IMR-90 (cell line): Measurements from ENCODE around the gene LIN7B. TPM values are rescaled to one million over a fixed set of nuclear protein-coding genes. Genes with fewer than 3 reads are reported as not detected.
"Not testable (repeated sequence)": the region's sequence is repeated elsewhere in the genome, so short reads cannot be mapped to it uniquely, and the experiment has no call there.

Experiments
- ATAC-seq: fragments of 200-7000 bp; cut with Tn5 transposase; 2 replicates; pipeline ENCODE4 v1.9.1; 2020; ENCODE audit warnings: low read depth, mild to moderate bottlenecking, moderate library complexity
- BruUV-seq: library from RNA; stranded (reverse); fragments of 400-500 nt; replicated peaks from 2 replicates; lab custom pipeline; 2021; lab: Mats Ljungman, UMichigan
- CTCF ChIA-PET: fragments of 300-600 bp; formaldehyde crosslinking; extraction: SDS; loops from one replicate; lab custom pipeline; 2021; ENCODE audit warnings: antibody characterized with exemption; lab: Yijun Ruan, JAX
- POLR2A ChIA-PET: fragments of 300-600 bp; sonication (Branson Sonifier 250); formaldehyde crosslinking; loops from one replicate; lab custom pipeline; 2022; ENCODE audit warnings: antibody characterized with exemption; ENCODE audit not compliant: unreplicated experiment; lab: Charles Lee
- DNase-seq: peaks from one replicate; pipeline ENCODE4 v3.0.0; 2013
- H2AFZ ChIP-seq: replicated peaks from 2 replicates; pipeline ENCODE3; 2013; ENCODE audit warnings: low read length, mild to moderate bottlenecking; ENCODE audit not compliant: poor library complexity
- H2AK5ac ChIP-seq: 2 replicates; pipeline ENCODE4 v1.6.1; 2013; ENCODE audit warnings: low read depth, low read length, inconsistent platforms
- H2AK9ac ChIP-seq: replicated peaks from 2 replicates; pipeline ENCODE3; 2013; ENCODE audit warnings: mild to moderate bottlenecking, low read depth, low read length, moderate library complexity; ENCODE audit not compliant: poor library complexity
- H2BK120ac ChIP-seq: 2 replicates; pipeline ENCODE4 v1.6.1; 2013; ENCODE audit warnings: low read depth, low read length, inconsistent platforms
- H2BK15ac ChIP-seq: 3 replicates; pipeline ENCODE4 v1.6.1; 2013; ENCODE audit warnings: low read depth, low read length, inconsistent platforms
- H2BK20ac ChIP-seq: 2 replicates; pipeline ENCODE4 v1.6.1; 2013; ENCODE audit warnings: low read depth, mild to moderate bottlenecking, inconsistent platforms, low read length, moderate library complexity
- H2BK5ac ChIP-seq: 2 replicates; pipeline ENCODE4 v1.6.1; 2013; ENCODE audit warnings: mild to moderate bottlenecking, low read depth, low read length, inconsistent platforms; ENCODE audit not compliant: poor library complexity, severe bottlenecking
- H3K14ac ChIP-seq: replicated peaks from 2 replicates; pipeline ENCODE4 v1.6.1; 2013; ENCODE audit warnings: low read depth, low read length, inconsistent platforms
- H3K18ac ChIP-seq: 2 replicates; pipeline ENCODE4 v1.6.1; 2013; ENCODE audit warnings: low read depth, low read length, control low read depth
- H3K23ac ChIP-seq: 2 replicates; pipeline ENCODE4 v1.6.1; 2013; ENCODE audit warnings: low read depth, low read length, inconsistent platforms
- H3K27ac ChIP-seq: 2 replicates; pipeline ENCODE4 v1.5.1; 2013; ENCODE audit warnings: mild to moderate bottlenecking, control low read depth, low read length; ENCODE audit not compliant: insufficient read depth
- H3K27me3 ChIP-seq: 2 replicates; pipeline ENCODE4 v1.6.1; 2013; ENCODE audit warnings: low read length; ENCODE audit not compliant: control insufficient read depth, insufficient read depth
- H3K36me3 ChIP-seq: 2 replicates; pipeline ENCODE4 v1.6.1; 2013; ENCODE audit warnings: low read length, mixed read lengths; ENCODE audit not compliant: control insufficient read depth, insufficient read depth
- H3K4ac ChIP-seq: 2 replicates; pipeline ENCODE4 v1.6.1; 2013; ENCODE audit warnings: low read depth, low read length, inconsistent platforms
- H3K4me1 ChIP-seq: 2 replicates; pipeline ENCODE4 v1.6.1; 2013; ENCODE audit warnings: low read length, mixed read lengths; ENCODE audit not compliant: control insufficient read depth, insufficient read depth
- H3K4me2 ChIP-seq: 2 replicates; pipeline ENCODE4 v1.6.1; 2013; ENCODE audit warnings: low read depth, mild to moderate bottlenecking, control low read depth, low read length, moderate library complexity
- H3K4me3 ChIP-seq: 2 replicates; pipeline ENCODE4 v1.5.1; 2013; ENCODE audit warnings: low read depth, mild to moderate bottlenecking, control low read depth, low read length, moderate library complexity; ENCODE audit not compliant: insufficient read depth
- H3K56ac ChIP-seq: 2 replicates; pipeline ENCODE4 v1.6.1; 2013; ENCODE audit warnings: low read length, inconsistent platforms; ENCODE audit not compliant: insufficient read depth; ENCODE audit errors: extremely low read depth
- H3K79me1 ChIP-seq, 2 experiments: 2 replicates each; pipeline ENCODE4 v1.6.1; 2013; ENCODE audit warnings: low read length in 2 of 2, inconsistent platforms in 1 of 2, low read depth in 1 of 2
- H3K9ac ChIP-seq: 2 replicates; pipeline ENCODE4 v1.6.1; 2013; ENCODE audit warnings: low read depth, low read length, control low read depth
- H3K9me1 ChIP-seq: 2 replicates; pipeline ENCODE4 v1.6.1; 2013; ENCODE audit warnings: low read length, inconsistent platforms; ENCODE audit not compliant: insufficient read depth
- H3K9me3 ChIP-seq: 2 replicates; pipeline ENCODE4 v1.6.1; 2013; ENCODE audit warnings: low read length; ENCODE audit not compliant: control insufficient read depth, insufficient read depth
- H4K20me1 ChIP-seq: 2 replicates; pipeline ENCODE4 v1.6.1; 2013; ENCODE audit warnings: low read length, inconsistent platforms; ENCODE audit not compliant: insufficient read depth
- H4K5ac ChIP-seq: 2 replicates; pipeline ENCODE4 v1.6.1; 2013; ENCODE audit warnings: mild to moderate bottlenecking, low read depth, low read length, control low read depth
- H4K8ac ChIP-seq, 2 experiments: 2 replicates each; pipeline ENCODE4 v1.6.1; 2013; ENCODE audit warnings: low read depth in 2 of 2, low read length in 2 of 2, control low read depth in 1 of 2, inconsistent platforms in 1 of 2
- H4K91ac ChIP-seq: 2 replicates; pipeline ENCODE4 v1.6.1; 2013; ENCODE audit warnings: low read depth, low read length, inconsistent platforms; ENCODE audit not compliant: insufficient read depth
- RAD21 ChIP-seq: IDR thresholded peaks from 2 replicates; pipeline ENCODE4 v1.6.1; 2012; ENCODE audit warnings: low read length, improper control_type of control experiment
- SMC3 ChIP-seq: fragments of 150-350 bp; IDR thresholded peaks from 2 replicates; pipeline ENCODE4 v1.6.1; 2016; ENCODE audit warnings: low read depth, mild to moderate bottlenecking, antibody characterized with exemption, low read length, moderate library complexity
- WGBS, 2 experiments: methylation state at CpG; one replicate each; pipeline versions ENCODE4 v1.1.5 to v1.1.7; 2013; ENCODE audit warnings: missing lambda C conversion rate in 2 of 2; ENCODE audit not compliant: insufficient read length in 1 of 2; ENCODE audit errors: extremely low coverage in 2 of 2; 5-methylcytosine and 5-hydroxymethylcytosine counted together
- dilution Hi-C: fragments of 300-500 bp; cut with HindIII; formaldehyde crosslinking; loops from one replicate; pipeline ENCODE4 v1.14.3; 2018; ENCODE audit warnings: low sequenced_read_pairs; ENCODE audit not compliant: unreplicated experiment
- in situ Hi-C: fragments of 300-500 bp; cut with MboI; formaldehyde crosslinking; loops from 3 replicates; pipeline ENCODE4 v1.14.3; 2019; ENCODE audit warnings: low sequenced_read_pairs, inconsistent platforms, mixed read lengths
- intact Hi-C: fragments of 100-400 bp; cut with micrococcal nuclease; formaldehyde crosslinking; loops from 2 replicates; pipeline ENCODE4 v1.10.0; 2022
- polyA plus RNA-seq, 3 experiments: library from polyadenylated mRNA; depleted of rRNA; stranded (reverse); fragments of >200 nt; gene quantifications; 2 replicates each; pipeline ENCODE4 v1.2.3, GENCODE V29; 2012; ENCODE audit warnings: low replicate concordance in 1 of 3
- total RNA-seq: library from RNA; depleted of rRNA; stranded (reverse); fragments of >200 nt; gene quantifications from 2 replicates; pipeline ENCODE4 v1.2.3, GENCODE V29; 2012
- TF ChIP-seq, protein P1 (sequence below): conservative IDR thresholded peaks from 2 replicates; pipeline ENCODE4 v1.5.1; 2012; ENCODE audit warnings: mild to moderate bottlenecking, low read depth, low read length, improper control_type of control experiment

LIN7B gene
- total and polyA plus RNA-seq, 2 of the 4 experiments (the other 2 are of a cell fraction), result 3.8 to 8.0 TPM

GRCh38 chr19:49074869-49075268 lies 39.3 kb upstream of the LIN7B start:
- H3K79me1 ChIP-seq, BruUV-seq, H4K5ac ChIP-seq, H2BK15ac ChIP-seq, H3K14ac ChIP-seq, H3K27ac ChIP-seq, H3K4ac ChIP-seq, in situ Hi-C loops, H3K18ac ChIP-seq, dilution Hi-C loops, H4K20me1 ChIP-seq, H2BK20ac ChIP-seq, H3K36me3 ChIP-seq, H3K4me3 ChIP-seq, H2BK120ac ChIP-seq, H3K9me1 ChIP-seq, H3K4me1 ChIP-seq, H4K8ac ChIP-seq, ATAC-seq, H4K91ac ChIP-seq, H2AK9ac ChIP-seq, H3K56ac ChIP-seq, H3K4me2 ChIP-seq, H2BK5ac ChIP-seq, H3K23ac ChIP-seq, H2AFZ ChIP-seq, POLR2A ChIA-PET, H3K9ac ChIP-seq, H2AK5ac ChIP-seq: not testable (repeated sequence)
- peaks cover 32% of the 10 kb centered on the region for H3K27me3 ChIP-seq
- peak; percentile 52 for TF ChIP-seq RAD21
- TF ChIP-seq SMC3, result peak; percentile 51
- TF ChIP-seq, protein P1, sequence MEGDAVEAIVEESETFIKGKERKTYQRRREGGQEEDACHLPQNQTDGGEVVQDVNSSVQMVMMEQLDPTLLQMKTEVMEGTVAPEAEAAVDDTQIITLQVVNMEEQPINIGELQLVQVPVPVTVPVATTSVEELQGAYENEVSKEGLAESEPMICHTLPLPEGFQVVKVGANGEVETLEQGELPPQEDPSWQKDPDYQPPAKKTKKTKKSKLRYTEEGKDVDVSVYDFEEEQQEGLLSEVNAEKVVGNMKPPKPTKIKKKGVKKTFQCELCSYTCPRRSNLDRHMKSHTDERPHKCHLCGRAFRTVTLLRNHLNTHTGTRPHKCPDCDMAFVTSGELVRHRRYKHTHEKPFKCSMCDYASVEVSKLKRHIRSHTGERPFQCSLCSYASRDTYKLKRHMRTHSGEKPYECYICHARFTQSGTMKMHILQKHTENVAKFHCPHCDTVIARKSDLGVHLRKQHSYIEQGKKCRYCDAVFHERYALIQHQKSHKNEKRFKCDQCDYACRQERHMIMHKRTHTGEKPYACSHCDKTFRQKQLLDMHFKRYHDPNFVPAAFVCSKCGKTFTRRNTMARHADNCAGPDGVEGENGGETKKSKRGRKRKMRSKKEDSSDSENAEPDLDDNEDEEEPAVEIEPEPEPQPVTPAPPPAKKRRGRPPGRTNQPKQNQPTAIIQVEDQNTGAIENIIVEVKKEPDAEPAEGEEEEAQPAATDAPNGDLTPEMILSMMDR, result peak; percentile 58
- intact Hi-C loops, result loop anchor here (1.0 to 5.0 kb wide), 2 partner anchors 70 to 83 kb away; partner anchors contain the start of genes GYS1 and RUVBL2
- peak; percentile 51 for DNase-seq
- CTCF ChIA-PET, result interaction anchor here (0.8 to 1.8 kb wide), 4 partner anchors 8 to 82 kb away, joined by 3 to 4 read pairs (median 4); partner anchors contain the start of genes CGB7, GYS1, NTF4 and RUVBL2
- WGBS, 2 experiments, result no CpG with 5 or more reads among the region's 9 CpGs
- H3K9me3 ChIP-seq, result peaks cover 13% of the 10 kb centered on the region
